Measurements from ENCODE around the gene FXN. TPM values are rescaled to one million over a fixed set of nuclear protein-coding genes. Genes with fewer than 3 reads are reported as not detected.
A peak's percentile ranks its signal among the peaks of the same experiment; 100 is the strongest.

The FXN gene
- total RNA-seq, 4 donors from 2014 or later: 2.4 to 7.3 (median 5.2) TPM

DNA sequence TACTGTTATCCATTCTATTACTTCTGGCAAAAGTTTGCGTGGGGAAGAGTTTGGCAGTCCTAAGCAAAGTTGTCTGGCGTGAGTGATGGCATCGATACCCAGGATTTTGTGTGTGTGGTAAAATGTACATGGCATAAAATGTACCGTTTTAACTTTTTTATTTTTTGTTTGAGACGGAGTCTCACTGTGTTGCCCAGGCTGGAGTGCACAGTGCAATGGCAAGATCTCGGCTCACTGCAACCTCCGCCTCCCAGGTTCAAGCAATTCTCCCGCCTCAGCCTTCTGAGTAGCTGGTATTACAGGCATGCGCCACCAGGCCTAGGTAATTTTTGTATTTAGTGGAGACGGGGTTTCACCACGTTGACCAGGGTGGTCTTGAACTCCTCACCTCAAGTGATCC lies 83.1 kb downstream of the FXN start:
- H3K4me1 ChIP-seq: peaks cover 0 to 23% (median 13%) of the 10 kb centered on the region in 4 donors
- 85 to 96% methylated on average over 11 of the region's 11 CpGs for WGBS, 2 donors
- no peak for DNase-seq (ENCODE audit: low spot score in 2 of 2)
- no peak overlapping the region for H3K27ac ChIP-seq
- no peaks in the 10 kb centered on the region for H3K27me3 ChIP-seq
- H3K9me3 ChIP-seq: no peaks in the 10 kb centered on the region
- TF ChIP-seq EP300 (IDR thresholded peaks at IDR 0.05) (no peak), POLR2A (IDR thresholded peaks at IDR 0.05) (no peak)
- TF ChIP-seq, protein P1, sequence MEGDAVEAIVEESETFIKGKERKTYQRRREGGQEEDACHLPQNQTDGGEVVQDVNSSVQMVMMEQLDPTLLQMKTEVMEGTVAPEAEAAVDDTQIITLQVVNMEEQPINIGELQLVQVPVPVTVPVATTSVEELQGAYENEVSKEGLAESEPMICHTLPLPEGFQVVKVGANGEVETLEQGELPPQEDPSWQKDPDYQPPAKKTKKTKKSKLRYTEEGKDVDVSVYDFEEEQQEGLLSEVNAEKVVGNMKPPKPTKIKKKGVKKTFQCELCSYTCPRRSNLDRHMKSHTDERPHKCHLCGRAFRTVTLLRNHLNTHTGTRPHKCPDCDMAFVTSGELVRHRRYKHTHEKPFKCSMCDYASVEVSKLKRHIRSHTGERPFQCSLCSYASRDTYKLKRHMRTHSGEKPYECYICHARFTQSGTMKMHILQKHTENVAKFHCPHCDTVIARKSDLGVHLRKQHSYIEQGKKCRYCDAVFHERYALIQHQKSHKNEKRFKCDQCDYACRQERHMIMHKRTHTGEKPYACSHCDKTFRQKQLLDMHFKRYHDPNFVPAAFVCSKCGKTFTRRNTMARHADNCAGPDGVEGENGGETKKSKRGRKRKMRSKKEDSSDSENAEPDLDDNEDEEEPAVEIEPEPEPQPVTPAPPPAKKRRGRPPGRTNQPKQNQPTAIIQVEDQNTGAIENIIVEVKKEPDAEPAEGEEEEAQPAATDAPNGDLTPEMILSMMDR (IDR thresholded peaks at IDR 0.05): no peak
- H3K36me3 ChIP-seq: no peaks in the 10 kb centered on the region
- H3K4me3 ChIP-seq: no peak overlapping the region

DNA sequence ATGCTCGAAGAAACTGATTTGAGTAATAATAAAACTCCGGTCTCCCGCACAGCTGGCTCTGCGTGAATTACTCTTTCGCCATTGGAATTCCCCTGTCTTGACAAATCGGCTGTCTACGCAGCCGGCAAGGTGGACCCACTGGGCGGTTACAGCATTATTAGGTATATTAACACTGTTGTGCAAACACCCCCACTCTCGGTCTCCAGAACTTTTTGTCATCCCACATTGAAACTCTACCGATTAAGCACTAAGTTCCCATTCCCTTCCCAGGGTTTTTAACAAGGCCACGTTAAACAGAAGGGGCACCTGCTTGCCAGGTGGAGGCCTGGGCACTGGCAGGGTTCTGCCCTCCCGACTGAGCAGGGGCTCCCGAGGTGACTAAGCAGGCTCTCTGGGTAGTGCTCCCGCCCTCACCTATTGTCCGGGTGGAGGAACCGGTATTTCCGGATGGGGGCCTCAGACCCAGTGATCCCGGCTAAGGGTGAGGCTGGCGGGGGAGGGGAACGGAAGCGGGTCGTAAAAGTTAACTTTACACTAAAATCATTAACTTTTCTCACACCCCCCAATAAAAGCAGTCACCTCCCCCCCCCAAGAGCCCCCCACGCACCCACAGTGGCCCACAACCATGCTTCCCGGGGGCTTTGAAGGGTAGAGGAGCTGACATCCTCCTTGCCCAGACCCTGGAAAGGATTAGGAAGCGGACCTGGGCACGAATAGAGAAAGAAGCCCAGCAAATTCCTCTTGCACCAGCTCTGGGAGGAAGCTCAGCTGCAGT lies 85.0 kb downstream of the FXN start:
- H3K36me3 ChIP-seq: no peaks in the 10 kb centered on the region
- no peak for TF ChIP-seq POLR2A (IDR thresholded peaks at IDR 0.05)
- no peak for TF ChIP-seq EP300 (IDR thresholded peaks at IDR 0.05)
- TF ChIP-seq, protein P1 (IDR thresholded peaks at IDR 0.05): no peak
- peaks cover 0 to 19% (median 13%) of the 10 kb centered on the region in 4 donors for H3K4me1 ChIP-seq
- no peaks in the 10 kb centered on the region for H3K9me3 ChIP-seq
- H3K27me3 ChIP-seq: no peaks in the 10 kb centered on the region
- no peak for DNase-seq (ENCODE audit: low spot score in 2 of 2)
- WGBS, 2 donors: 32 to 34% methylated on average over 27 of the region's 27 CpGs
- H3K4me3 ChIP-seq: peak overlapping the region; percentile 67 to 93 (median 78)
- peak overlapping the region; percentile 72 to 88 (median 84) for H3K27ac ChIP-seq

DNA sequence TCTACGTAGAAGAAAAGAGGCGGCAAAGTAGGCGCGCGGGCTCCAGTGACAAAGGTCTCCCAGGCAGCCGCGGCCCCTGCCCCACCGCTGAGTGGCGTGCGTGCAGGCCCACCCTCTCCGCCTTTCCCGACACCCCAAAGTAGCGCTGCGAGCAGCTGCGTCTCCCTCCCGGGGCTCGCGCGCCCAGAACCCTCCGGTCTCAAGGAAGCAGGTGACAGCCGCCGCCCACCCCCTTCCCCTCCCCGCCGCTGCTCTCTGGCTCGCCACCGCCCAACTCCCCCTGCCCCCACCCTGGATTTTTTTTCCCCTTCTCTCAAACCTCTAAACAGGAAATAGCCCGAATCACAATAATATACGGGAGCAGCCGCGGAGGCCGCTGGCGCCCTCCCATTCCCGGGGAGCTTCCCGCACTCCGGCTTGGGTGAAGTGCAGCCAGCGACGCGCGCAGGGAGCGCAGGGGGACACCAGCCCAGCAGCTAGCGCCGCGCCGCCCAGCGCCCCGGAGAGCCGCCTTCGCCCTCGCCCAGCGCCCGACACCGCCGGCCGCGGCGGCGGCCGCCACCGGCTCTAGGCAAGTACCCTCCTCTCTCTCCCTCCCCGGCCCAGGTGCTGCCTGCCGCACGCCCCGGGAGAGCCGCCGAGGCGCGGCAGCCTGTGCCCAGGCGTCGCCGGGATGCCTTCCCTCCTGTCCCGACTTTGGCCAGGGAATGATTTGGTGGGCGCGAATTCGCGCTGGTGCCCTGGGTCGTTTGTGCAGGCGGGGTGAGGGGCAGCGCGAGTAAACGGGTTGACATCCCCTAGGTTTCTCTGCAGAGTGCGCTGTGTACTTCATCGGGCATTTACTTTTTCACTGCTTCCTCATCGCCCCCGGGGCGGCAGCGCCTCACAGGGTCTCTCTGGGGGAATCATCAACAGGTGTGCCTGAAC lies 85.9 kb downstream of the FXN start:
- no peaks in the 10 kb centered on the region for H3K36me3 ChIP-seq
- H3K27ac ChIP-seq: peak overlapping the region; percentile 72 to 88 (median 84)
- peaks cover 0 to 17% (median 11%) of the 10 kb centered on the region in 4 donors for H3K4me1 ChIP-seq
- peak overlapping the region; percentile 67 to 93 (median 78) for H3K4me3 ChIP-seq
- TF ChIP-seq EP300 (IDR thresholded peaks at IDR 0.05): no peak
- TF ChIP-seq, protein P1 (IDR thresholded peaks at IDR 0.05): no peak
- no peak for TF ChIP-seq POLR2A (IDR thresholded peaks at IDR 0.05)
- 0% methylated on average over 54 to 75 of the region's 86 CpGs for WGBS, 2 donors
- no peak for DNase-seq (ENCODE audit: low spot score in 2 of 2)
- no peaks in the 10 kb centered on the region for H3K27me3 ChIP-seq
- H3K9me3 ChIP-seq: no peaks in the 10 kb centered on the region

DNA sequence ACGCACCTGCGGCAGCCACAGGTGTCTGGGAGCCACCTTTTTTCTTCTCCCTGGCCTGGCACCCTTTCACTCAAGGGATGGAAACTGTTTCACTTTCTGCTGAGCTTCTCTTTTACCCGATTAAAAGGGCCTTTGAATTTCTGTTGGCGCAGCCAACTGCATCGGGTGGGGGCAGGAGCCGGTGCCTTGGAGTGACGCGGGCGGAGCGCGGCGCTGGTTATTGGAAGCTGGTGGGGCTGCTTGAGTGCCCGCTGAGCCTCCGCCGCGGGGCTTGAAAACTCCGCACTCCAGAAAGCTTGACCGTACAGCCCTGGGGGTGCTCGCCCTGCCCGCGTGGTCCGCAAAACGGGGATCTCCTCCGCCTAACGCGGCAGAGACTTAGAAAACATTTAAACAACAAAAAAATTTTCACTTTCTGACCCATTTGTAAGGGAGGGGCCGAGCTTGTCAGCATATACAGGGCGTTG lies 86.6 kb downstream of the FXN start:
- DNase-seq (ENCODE audit: low spot score in 2 of 2): peak; percentile 48 to 53
- peaks cover 0 to 17% (median 11%) of the 10 kb centered on the region in 4 donors for H3K4me1 ChIP-seq
- 0 to 1% methylated on average over 27 of the region's 28 CpGs for WGBS, 2 donors
- TF ChIP-seq EP300 (IDR thresholded peaks at IDR 0.05) (peak in 1 of 2 donors; percentile 58), POLR2A (IDR thresholded peaks at IDR 0.05) (peak in 1 of 2 donors; percentile 28)
- TF ChIP-seq, protein P1 (IDR thresholded peaks at IDR 0.05): no peak
- H3K36me3 ChIP-seq: no peaks in the 10 kb centered on the region
- no peaks in the 10 kb centered on the region for H3K9me3 ChIP-seq
- no peaks in the 10 kb centered on the region for H3K27me3 ChIP-seq
- peak overlapping the region; percentile 67 to 93 (median 78) for H3K4me3 ChIP-seq
- H3K27ac ChIP-seq: peak overlapping the region; percentile 72 to 88 (median 84)
